Stomach (tissue), 9 donors: ENCODE data around the gene NETO2. TPM values are rescaled to one million over a fixed set of nuclear protein-coding genes. Genes with fewer than 3 reads are reported as not detected.

Experiments used
- DNase-seq, 2 donors: peaks; one replicate each; pipeline versions ENCODE4 v3.0.0 to v3.0.0-alpha.2; 2013 to 2019
- H3K27ac ChIP-seq, 5 donors: fragments of 200-600 bp in 4 of 5; sonication (generic) in 4 of 5; one replicate each; pipeline ENCODE4 v1.5.1; 2013 to 2019; ENCODE audit warnings: mild to moderate bottlenecking in 1 of 5, moderate library complexity in 1 of 5
- H3K27me3 ChIP-seq, 3 donors: fragments of 200-600 bp; sonication (generic); one replicate each; pipeline ENCODE4 v1.5.1; 2017 to 2019; ENCODE audit warnings: mixed run types in 1 of 3
- H3K36me3 ChIP-seq, 4 donors: fragments of 200-600 bp; sonication (generic); 1 replicate in 3 of 4; 2 replicates in 1 of 4; pipeline ENCODE4 v1.5.1; 2016 to 2019
- H3K4me1 ChIP-seq, 4 donors: fragments of 200-600 bp; sonication (generic); one replicate each; pipeline ENCODE4 v1.5.1; 2016 to 2019
- H3K4me3 ChIP-seq, 4 donors: fragments of 200-600 bp; sonication (generic) in 3 of 4; one replicate each; pipeline ENCODE4 v1.5.1; 2016 to 2019; ENCODE audit warnings: mild to moderate bottlenecking in 1 of 4
- H3K9me3 ChIP-seq, 4 donors: fragments of 200-600 bp; sonication (generic); one replicate each; pipeline ENCODE4 v1.5.1; 2016 to 2019
- EP300 ChIP-seq: sonication (generic); formaldehyde crosslinking; IDR thresholded peaks from one replicate; pipeline ENCODE4 v1.6.1; 2017; ENCODE audit warnings: antibody characterized with exemption
- POLR2A ChIP-seq, 4 donors: fragments of 450-650 bp; IDR thresholded peaks; one replicate each; pipeline ENCODE4 v1.6.1; 2016; ENCODE audit warnings: antibody characterized with exemption in 4 of 4, control low read depth in 2 of 4, mild to moderate bottlenecking in 1 of 4, moderate library complexity in 1 of 4
- POLR2AphosphoS5 ChIP-seq, 3 donors: sonication (generic); formaldehyde crosslinking; IDR thresholded peaks; one replicate each; pipeline ENCODE4 v1.6.1; 2016; ENCODE audit warnings: antibody characterized with exemption in 3 of 3
- WGBS, 5 donors: extraction: QIAGEN DNeasy Blood & Tissue Kit in 3 of 5; methylation state at CpG; one replicate each; pipeline versions ENCODE4 v1.1.5 to v1.1.7; 2013 to 2018; 5-methylcytosine and 5-hydroxymethylcytosine counted together
- intact Hi-C: fragments of 100-400 bp; cut with DNase I; formaldehyde crosslinking; loops from one replicate; pipeline ENCODE4 v1.15.1; 2023; ENCODE audit warnings: low total_unique reads
- polyA plus RNA-seq, 3 donors: library from polyadenylated mRNA; stranded (reverse); fragments of 200-250 nt; gene quantifications; one replicate each; pipeline ENCODE4 v1.2.3, GENCODE V29; 2013
- total RNA-seq, 5 donors: library from RNA; depleted of rRNA; stranded (reverse); fragments of >200 nt; gene quantifications; one replicate each; pipeline versions ENCODE4 v1.1.0 to v1.2.3, GENCODE V29; 2014 to 2016
- TF ChIP-seq, protein P1 (sequence below), 7 experiments: fragments of 450-650 bp in 4 of 7; fragments of 200-600 bp in 3 of 7; sonication (generic) in 3 of 7; IDR thresholded peaks; one replicate each; pipeline ENCODE4 v1.5.1; 2016 to 2019; ENCODE audit warnings: antibody characterized with exemption in 7 of 7, control low read depth in 2 of 7, mild to moderate bottlenecking in 1 of 7
- donor health status: healthy with polysubstance abuse.
- donor health status: Bipolar disorder and iron deficiency.
- donor health status: healthy.

NETO2 gene
- total and polyA plus RNA-seq, 8 donors: 0.45 to 9.3 (median 2.2) TPM; not detected in 1

DNA sequence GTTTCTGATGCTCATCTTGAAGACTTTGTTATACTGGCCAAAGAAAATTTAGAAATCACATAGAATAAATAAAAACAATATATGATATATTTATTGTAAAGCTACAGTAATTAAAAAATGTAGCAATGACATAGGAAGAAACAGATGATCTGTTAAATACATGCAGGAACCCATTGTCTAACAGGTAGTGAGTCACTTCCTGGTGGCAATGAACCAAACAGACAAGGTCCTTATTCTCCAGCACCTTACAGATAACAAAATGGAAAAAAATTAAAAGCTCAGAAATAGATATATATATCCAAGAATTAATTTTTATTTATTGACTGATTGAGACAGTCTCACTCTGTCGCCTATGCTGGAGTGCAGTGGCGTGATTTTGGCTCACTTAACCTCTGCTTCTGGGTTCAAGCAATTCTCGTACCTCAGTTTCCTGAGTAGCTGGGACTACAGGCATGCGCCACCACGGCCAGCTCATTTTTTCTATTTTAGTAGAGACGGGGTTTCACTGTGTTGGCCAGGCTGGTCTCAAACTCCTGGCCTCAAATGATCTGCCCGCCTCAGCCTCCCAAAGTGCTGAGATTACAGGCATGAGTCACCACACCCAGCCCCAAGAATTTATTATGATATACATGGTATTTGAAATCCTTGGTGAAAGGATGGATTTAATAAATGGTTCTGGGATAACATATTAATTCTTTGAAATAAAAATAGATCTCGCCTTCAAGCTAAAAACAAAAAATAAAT, 7.5 kb downstream of the NETO2 start:
- intact Hi-C loops: no loop called here
- H3K9me3 ChIP-seq: no peaks in the 10 kb centered on the region
- TF ChIP-seq, protein P1, sequence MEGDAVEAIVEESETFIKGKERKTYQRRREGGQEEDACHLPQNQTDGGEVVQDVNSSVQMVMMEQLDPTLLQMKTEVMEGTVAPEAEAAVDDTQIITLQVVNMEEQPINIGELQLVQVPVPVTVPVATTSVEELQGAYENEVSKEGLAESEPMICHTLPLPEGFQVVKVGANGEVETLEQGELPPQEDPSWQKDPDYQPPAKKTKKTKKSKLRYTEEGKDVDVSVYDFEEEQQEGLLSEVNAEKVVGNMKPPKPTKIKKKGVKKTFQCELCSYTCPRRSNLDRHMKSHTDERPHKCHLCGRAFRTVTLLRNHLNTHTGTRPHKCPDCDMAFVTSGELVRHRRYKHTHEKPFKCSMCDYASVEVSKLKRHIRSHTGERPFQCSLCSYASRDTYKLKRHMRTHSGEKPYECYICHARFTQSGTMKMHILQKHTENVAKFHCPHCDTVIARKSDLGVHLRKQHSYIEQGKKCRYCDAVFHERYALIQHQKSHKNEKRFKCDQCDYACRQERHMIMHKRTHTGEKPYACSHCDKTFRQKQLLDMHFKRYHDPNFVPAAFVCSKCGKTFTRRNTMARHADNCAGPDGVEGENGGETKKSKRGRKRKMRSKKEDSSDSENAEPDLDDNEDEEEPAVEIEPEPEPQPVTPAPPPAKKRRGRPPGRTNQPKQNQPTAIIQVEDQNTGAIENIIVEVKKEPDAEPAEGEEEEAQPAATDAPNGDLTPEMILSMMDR (IDR thresholded peaks at IDR 0.05): no peak
- no peak for TF ChIP-seq EP300
- TF ChIP-seq POLR2AphosphoS5 (IDR thresholded peaks at IDR 0.05): no peak
- TF ChIP-seq POLR2A (IDR thresholded peaks at IDR 0.05): no peak
- peaks cover 0 to 7% (median 0%) of the 10 kb centered on the region in 3 donors for H3K27me3 ChIP-seq
- no peaks in the 10 kb centered on the region for H3K36me3 ChIP-seq
- H3K4me3 ChIP-seq: no peak overlapping the region
- WGBS, 5 donors: 69 to 86% (median 80%) methylated on average over 8 of the region's 8 CpGs
- H3K27ac ChIP-seq: no peak overlapping the region
- peaks cover 0 to 3% (median 0%) of the 10 kb centered on the region in 4 donors for H3K4me1 ChIP-seq
- peak in 1 of 2 donors; percentile 25 for DNase-seq

DNA sequence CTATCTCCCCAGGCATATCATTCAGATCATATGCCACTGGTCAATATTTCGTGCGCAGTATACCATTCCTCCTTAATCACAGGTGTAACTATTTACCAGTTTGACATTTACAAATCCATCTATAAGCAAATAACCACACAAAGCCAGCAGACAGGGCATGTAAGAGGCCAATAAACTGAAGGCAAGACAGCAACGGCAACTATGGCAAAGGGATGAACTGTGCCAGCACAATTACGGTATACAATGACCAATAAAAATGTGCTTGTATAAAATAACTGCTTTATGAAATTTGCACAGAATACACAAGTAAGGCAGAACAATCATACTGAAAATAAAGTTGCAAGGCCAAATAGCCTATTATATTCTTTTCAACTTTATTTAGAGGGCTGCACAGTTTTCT, 9.2 kb downstream of the NETO2 start:
- H3K9me3 ChIP-seq: no peaks in the 10 kb centered on the region
- WGBS, 5 donors: 84 to 93% (median 88%) methylated on average over 4 of the region's 4 CpGs
- intact Hi-C loops: no loop called here
- TF ChIP-seq, protein P1 (IDR thresholded peaks at IDR 0.05): no peak
- TF ChIP-seq EP300 (no peak), POLR2AphosphoS5 (IDR thresholded peaks at IDR 0.05) (no peak), POLR2A (IDR thresholded peaks at IDR 0.05) (no peak)
- H3K27me3 ChIP-seq: no peaks in the 10 kb centered on the region
- no peak overlapping the region for H3K27ac ChIP-seq
- H3K4me1 ChIP-seq: peaks cover 0 to 3% (median 0%) of the 10 kb centered on the region in 4 donors
- DNase-seq: no peak
- no peaks in the 10 kb centered on the region for H3K36me3 ChIP-seq
- no peak overlapping the region for H3K4me3 ChIP-seq

DNA sequence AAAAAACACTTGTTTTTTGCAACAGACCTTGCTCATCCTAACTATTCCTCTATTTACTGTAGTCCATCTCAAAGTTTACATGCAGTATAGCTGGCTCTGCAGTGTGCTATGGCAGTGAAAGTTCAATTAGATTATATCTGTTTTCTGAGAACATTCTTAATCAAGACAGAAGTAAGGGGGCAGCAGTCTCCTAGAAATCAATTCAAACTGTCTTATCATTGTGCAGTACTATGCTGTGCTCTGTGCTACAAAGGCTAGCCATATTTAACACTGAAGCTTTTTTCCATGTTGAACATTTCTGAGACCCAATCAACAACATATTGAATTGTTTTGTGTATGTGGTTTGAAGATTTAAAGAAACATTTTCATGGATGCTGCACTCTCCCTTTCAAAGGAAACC, 11.4 kb downstream of the NETO2 start:
- peak in 1 of 2 donors; percentile 13 for DNase-seq
- no peaks in the 10 kb centered on the region for H3K36me3 ChIP-seq
- intact Hi-C loops: no loop called here

DNA sequence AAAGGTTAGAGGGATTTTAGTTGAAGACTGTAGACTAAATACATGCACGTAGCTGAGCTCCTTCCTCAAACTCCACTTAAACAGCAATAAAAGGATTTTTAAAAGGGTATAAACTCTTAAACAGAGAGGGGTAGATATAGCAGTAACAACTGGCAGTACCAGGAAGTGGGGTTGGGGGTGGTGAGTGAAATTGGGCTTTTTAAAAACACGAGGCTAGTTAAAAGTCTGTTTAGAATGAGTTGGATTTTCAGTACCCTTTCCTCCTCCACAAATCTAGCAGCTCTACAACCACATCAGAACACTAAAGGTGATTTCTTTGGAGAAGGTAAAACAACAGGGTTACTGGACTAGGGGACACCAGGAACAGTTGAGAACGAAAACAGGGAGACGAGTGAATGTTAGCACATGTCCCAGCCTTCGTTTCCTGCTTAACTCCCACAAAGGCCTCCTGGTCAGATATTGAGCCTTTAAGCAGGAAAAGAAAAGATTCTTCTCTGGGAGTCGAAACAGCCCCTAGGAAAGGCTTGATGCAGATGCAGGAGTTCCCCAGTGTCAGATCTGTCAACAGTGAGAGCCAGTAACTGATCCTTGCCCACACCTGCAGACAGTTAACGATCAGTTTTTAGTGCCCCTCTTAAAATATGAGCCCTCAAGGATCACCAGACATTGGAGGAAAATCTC, 13.8 kb downstream of the NETO2 start:
- Histone ChIP-seq H3K27ac (no peak overlapping the region), H3K9me3 (no peaks in the 10 kb centered on the region), H3K27me3 (no peaks in the 10 kb centered on the region), H3K4me1 (no peaks in the 10 kb centered on the region), H3K4me3 (no peak overlapping the region), H3K36me3 (no peaks in the 10 kb centered on the region)
- no peak for TF ChIP-seq EP300
- TF ChIP-seq POLR2AphosphoS5 (IDR thresholded peaks at IDR 0.05): no peak
- TF ChIP-seq POLR2A (IDR thresholded peaks at IDR 0.05): no peak
- TF ChIP-seq, protein P1 (IDR thresholded peaks at IDR 0.05): no peak
- WGBS, 5 donors: 72 to 87% (median 83%) methylated on average over 7 of the region's 7 CpGs
- intact Hi-C loops: no loop called here
- no peak for DNase-seq

More for the DNA sequence above, 11.4 kb downstream of the NETO2 start:
- Histone ChIP-seq H3K27me3 (no peaks in the 10 kb centered on the region), H3K27ac (no peak overlapping the region), H3K9me3 (no peaks in the 10 kb centered on the region), H3K4me3 (no peak overlapping the region), H3K4me1 (peaks cover 0 to 3% (median 0%) of the 10 kb centered on the region in 4 donors)
- no peak for TF ChIP-seq POLR2A (IDR thresholded peaks at IDR 0.05)
- no peak for TF ChIP-seq POLR2AphosphoS5 (IDR thresholded peaks at IDR 0.05)

DNA sequence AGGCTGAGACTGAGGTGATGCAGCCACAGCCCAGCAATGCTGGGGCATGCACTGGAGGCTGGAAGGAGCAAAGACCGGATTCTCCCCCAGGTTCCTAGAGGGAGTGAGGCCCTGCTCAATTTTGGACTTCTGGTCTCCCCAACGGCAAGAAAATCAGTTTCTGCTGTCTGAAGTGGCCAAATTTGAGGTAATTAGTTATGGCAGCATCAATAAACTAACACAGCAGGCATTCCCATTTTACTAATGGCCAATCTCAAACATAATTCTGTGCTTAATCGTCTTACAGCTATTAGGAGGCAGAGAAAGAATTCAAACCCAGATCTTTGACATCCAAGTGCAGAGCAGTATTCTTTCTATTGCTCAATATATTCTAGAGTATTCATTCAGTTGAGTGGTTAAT, 16.2 kb downstream of the NETO2 start:
- H3K27ac ChIP-seq: no peak overlapping the region
- no peak for DNase-seq
- no peaks in the 10 kb centered on the region for H3K9me3 ChIP-seq
- no peaks in the 10 kb centered on the region for H3K4me1 ChIP-seq
- intact Hi-C loops: no loop called here
- 93 to 96% (median 94%) methylated on average over 3 of the region's 3 CpGs for WGBS, 5 donors
- TF ChIP-seq POLR2AphosphoS5 (IDR thresholded peaks at IDR 0.05) (no peak), POLR2A (IDR thresholded peaks at IDR 0.05) (no peak), EP300 (no peak)
- TF ChIP-seq, protein P1 (IDR thresholded peaks at IDR 0.05): no peak
- no peak overlapping the region for H3K4me3 ChIP-seq
- no peaks in the 10 kb centered on the region for H3K27me3 ChIP-seq
- no peaks in the 10 kb centered on the region for H3K36me3 ChIP-seq
